ENCODE results near the gene CD72.

DNA sequence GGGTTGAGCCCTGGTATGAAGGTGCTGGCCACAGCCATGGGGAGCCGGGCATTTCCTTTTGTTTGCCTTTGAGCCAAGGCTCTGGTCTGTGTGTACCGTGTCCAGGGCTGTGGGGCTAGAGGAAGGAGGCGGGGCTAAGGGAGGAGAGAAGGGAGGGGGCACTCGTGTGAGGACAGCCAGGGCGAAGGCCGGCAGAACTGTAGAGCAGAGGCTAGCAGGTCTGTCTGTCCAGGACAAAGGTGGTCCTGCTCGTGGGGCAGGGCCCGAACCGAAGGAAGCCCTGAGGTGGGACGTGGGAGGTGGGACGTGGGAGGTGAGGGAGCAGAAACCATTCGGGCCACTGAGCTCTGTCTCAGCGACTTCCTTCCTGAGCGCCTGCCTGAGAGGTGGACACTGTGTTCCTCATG, 54.4 kb downstream of the CD72 start:
- TF ChIP-seq POLR2A (IDR thresholded peaks at IDR 0.05; ENCODE audit: low read length) (no peak), GATA1 (IDR thresholded peaks at IDR 0.05; ENCODE audit: low read depth, low read length) (no peak)
